HUES6 (cell line): ENCODE data around the gene TMEM178A.

Experiments used
- H3K27ac ChIP-seq: 2 replicates; pipeline ENCODE4 v1.7.0; 2013; ENCODE audit warnings: low read depth, mild to moderate bottlenecking, low read length, inconsistent platforms
- H3K27me3 ChIP-seq: 2 replicates; pipeline ENCODE4 v1.6.1; 2013; ENCODE audit warnings: low read length; ENCODE audit not compliant: control insufficient read depth, insufficient read depth
- H3K36me3 ChIP-seq: 2 replicates; pipeline ENCODE4 v1.6.1; 2013; ENCODE audit warnings: low read length; ENCODE audit not compliant: control insufficient read depth, insufficient read depth
- H3K4me1 ChIP-seq: 2 replicates; pipeline ENCODE4 v1.6.1; 2013; ENCODE audit warnings: low read length; ENCODE audit not compliant: control insufficient read depth, insufficient read depth
- H3K4me3 ChIP-seq: 2 replicates; pipeline ENCODE4 v1.5.1; 2013; ENCODE audit warnings: low read depth, low read length
- H3K9ac ChIP-seq: one replicate; pipeline ENCODE4 v1.6.1; 2013; ENCODE audit warnings: mild to moderate bottlenecking, low read length
- H3K9me3 ChIP-seq: 2 replicates; pipeline ENCODE4 v1.6.1; 2013; ENCODE audit warnings: low read depth, low read length; ENCODE audit not compliant: control insufficient read depth, insufficient read depth

TMEM178A gene

GRCh38 chr2:39631256-39631655 lies 34.5 kb upstream of the TMEM178A start:
- H3K27ac ChIP-seq, result no peak overlapping the region

DNA sequence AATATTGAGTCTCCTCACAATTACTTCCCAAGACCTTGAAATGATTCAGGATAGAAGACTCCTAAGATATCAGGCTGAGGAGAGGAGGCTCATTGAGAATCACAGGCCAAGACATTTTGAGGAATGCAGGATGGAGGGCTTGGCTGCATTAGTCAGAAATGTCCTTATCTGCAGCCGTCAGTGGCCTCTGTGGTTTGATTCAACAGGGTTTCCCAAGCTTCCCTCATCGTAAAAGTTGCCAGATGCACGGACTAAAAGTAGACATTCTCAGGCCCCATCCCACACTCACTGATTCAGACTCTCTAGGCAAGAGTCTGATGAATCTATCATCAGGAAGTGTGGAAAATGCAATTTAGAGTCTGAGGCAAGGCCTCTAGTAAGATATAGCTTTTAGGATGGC lies 34.0 kb upstream of the TMEM178A start:
- Histone ChIP-seq H3K4me3 (no peak overlapping the region), H3K36me3 (no peaks in the 10 kb centered on the region), H3K9me3 (peaks cover 16% of the 10 kb centered on the region), H3K9ac (no peak overlapping the region), H3K27me3 (no peaks in the 10 kb centered on the region), H3K4me1 (no peaks in the 10 kb centered on the region), H3K27ac (no peak overlapping the region)

More at GRCh38 chr2:39631256-39631655, 34.5 kb upstream of the TMEM178A start:
- H3K4me3 ChIP-seq, result no peak overlapping the region
- no peaks in the 10 kb centered on the region for H3K36me3 ChIP-seq
- no peak overlapping the region for H3K9ac ChIP-seq
- H3K27me3 ChIP-seq, result no peaks in the 10 kb centered on the region
- no peaks in the 10 kb centered on the region for H3K4me1 ChIP-seq
- H3K9me3 ChIP-seq, result peaks cover 16% of the 10 kb centered on the region

GRCh38 chr2:39632876-39633275 lies 32.8 kb upstream of the TMEM178A start:
- H3K4me3 ChIP-seq, result no peak overlapping the region
- no peaks in the 10 kb centered on the region for H3K36me3 ChIP-seq
- no peaks in the 10 kb centered on the region for H3K4me1 ChIP-seq
- H3K27ac ChIP-seq, result no peak overlapping the region
- peaks cover 10% of the 10 kb centered on the region for H3K9me3 ChIP-seq
- no peaks in the 10 kb centered on the region for H3K27me3 ChIP-seq
- H3K9ac ChIP-seq, result no peak overlapping the region

DNA sequence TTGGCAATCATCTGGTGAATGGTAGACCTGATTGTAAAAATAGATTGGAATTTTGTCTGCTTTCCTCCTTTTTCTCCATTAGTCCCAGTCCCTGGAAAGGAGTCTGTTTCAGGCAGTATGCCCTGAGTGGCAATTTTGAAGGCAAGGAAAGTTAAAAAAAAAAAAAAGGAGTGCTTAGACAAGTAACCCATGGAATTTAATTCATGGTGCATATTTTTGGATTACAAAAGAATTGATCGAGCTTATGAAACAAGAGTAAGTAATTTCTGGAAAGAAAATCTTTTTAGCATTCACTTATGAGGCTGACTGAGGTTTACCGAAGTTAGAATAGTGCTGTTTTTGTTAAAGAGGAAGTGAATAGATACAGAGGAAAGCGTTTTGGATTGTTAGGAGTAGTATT lies 29.4 kb upstream of the TMEM178A start:
- Histone ChIP-seq H3K27ac (no peak overlapping the region), H3K36me3 (no peaks in the 10 kb centered on the region), H3K4me3 (no peak overlapping the region), H3K9me3 (no peaks in the 10 kb centered on the region), H3K27me3 (no peaks in the 10 kb centered on the region), H3K4me1 (no peaks in the 10 kb centered on the region), H3K9ac (no peak overlapping the region)

DNA sequence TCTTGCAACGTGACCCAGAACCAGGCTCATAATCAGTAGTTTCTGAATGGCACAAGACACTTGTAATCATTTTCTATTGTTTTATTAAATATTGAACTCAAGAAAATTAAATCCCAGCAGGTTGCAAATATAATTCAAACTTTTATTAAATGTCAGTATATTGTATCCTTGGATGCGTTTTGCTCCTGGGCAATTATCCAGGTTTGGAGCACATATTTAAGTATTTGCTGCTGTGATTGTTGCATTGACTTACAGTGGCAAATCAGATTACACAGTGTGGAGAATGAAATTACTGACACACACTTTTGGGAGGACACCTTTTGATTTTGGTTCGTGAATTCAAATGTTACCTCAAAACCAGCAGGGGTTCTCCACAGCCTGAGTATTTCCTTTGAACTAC lies 27.1 kb upstream of the TMEM178A start:
- Histone ChIP-seq H3K27ac (no peak overlapping the region), H3K9me3 (no peaks in the 10 kb centered on the region)

DNA sequence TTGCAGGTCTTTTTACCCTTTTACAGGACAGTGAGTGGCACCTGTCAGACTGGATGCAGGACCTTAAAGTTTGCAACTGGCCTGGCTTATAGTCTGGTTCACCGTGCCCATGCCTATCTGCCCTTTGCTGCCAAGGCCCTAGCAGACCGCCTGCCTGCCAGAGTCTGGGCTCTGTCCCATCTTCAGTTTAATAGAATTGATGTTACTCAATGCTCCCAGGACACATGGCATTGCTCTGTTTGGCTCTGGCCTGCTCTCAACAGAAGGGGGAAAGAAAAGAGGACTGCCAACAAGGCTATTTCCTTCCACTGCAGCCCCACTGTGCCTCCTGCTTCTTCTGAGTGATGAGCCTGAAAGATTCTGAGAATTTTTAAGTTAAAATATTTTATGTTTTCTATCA lies 25.6 kb upstream of the TMEM178A start:
- Histone ChIP-seq H3K36me3 (no peaks in the 10 kb centered on the region), H3K9me3 (no peaks in the 10 kb centered on the region), H3K27ac (no peak overlapping the region)

More for the DNA sequence above, 27.1 kb upstream of the TMEM178A start:
- H3K4me3 ChIP-seq, result no peak overlapping the region
- no peaks in the 10 kb centered on the region for H3K36me3 ChIP-seq
- H3K9ac ChIP-seq, result no peak overlapping the region
- H3K4me1 ChIP-seq, result no peaks in the 10 kb centered on the region
- no peaks in the 10 kb centered on the region for H3K27me3 ChIP-seq

GRCh38 chr2:39640681-39641080 lies 25.0 kb upstream of the TMEM178A start:
- Histone ChIP-seq H3K27me3 (no peaks in the 10 kb centered on the region), H3K36me3 (no peaks in the 10 kb centered on the region), H3K9me3 (no peaks in the 10 kb centered on the region), H3K27ac (no peak overlapping the region), H3K4me3 (no peak overlapping the region), H3K9ac (no peak overlapping the region), H3K4me1 (no peaks in the 10 kb centered on the region)

More for the DNA sequence above, 25.6 kb upstream of the TMEM178A start:
- Histone ChIP-seq H3K9ac (no peak overlapping the region), H3K4me1 (no peaks in the 10 kb centered on the region), H3K4me3 (no peak overlapping the region), H3K27me3 (no peaks in the 10 kb centered on the region)

GRCh38 chr2:39641635-39642034 lies 24.1 kb upstream of the TMEM178A start:
- Histone ChIP-seq H3K9ac (no peak overlapping the region), H3K36me3 (no peaks in the 10 kb centered on the region), H3K4me1 (no peaks in the 10 kb centered on the region)

GRCh38 chr2:39642051-39642718 lies 23.5 kb upstream of the TMEM178A start:
- no peaks in the 10 kb centered on the region for H3K9me3 ChIP-seq
- H3K27me3 ChIP-seq, result no peaks in the 10 kb centered on the region
- no peaks in the 10 kb centered on the region for H3K36me3 ChIP-seq
- H3K27ac ChIP-seq, result no peak overlapping the region
- H3K9ac ChIP-seq, result no peak overlapping the region
- no peak overlapping the region for H3K4me3 ChIP-seq
- peaks cover 4% of the 10 kb centered on the region for H3K4me1 ChIP-seq

More at GRCh38 chr2:39641635-39642034, 24.1 kb upstream of the TMEM178A start:
- no peak overlapping the region for H3K4me3 ChIP-seq
- no peak overlapping the region for H3K27ac ChIP-seq
- no peaks in the 10 kb centered on the region for H3K27me3 ChIP-seq
- H3K9me3 ChIP-seq, result no peaks in the 10 kb centered on the region

GRCh38 chr2:39645826-39646225 lies 19.9 kb upstream of the TMEM178A start:
- Histone ChIP-seq H3K27me3 (no peaks in the 10 kb centered on the region), H3K9ac (no peak overlapping the region), H3K36me3 (no peaks in the 10 kb centered on the region), H3K9me3 (no peaks in the 10 kb centered on the region), H3K27ac (no peak overlapping the region), H3K4me1 (peaks cover 26% of the 10 kb centered on the region), H3K4me3 (no peak overlapping the region)

DNA sequence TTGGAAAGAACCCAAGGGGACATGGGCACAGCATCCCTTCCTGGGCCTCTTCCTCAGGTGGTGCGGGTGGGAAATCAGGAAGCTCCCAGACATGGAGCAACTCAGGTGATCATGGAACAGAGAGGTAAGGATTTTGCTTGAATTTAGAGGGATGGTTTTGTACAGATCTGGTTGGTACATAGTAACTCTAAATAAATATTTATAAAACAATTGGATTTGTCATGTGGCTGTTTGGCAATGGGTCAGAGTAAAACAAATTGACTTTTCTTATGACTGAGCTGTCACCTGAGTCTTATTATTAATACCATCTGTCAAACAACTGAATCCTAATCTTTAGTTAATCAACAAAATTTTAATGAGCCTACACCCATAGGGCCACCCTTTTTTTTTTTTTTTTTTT lies 19.4 kb upstream of the TMEM178A start:
- Histone ChIP-seq H3K27ac (no peak overlapping the region), H3K4me1 (peaks cover 26% of the 10 kb centered on the region), H3K9me3 (no peaks in the 10 kb centered on the region), H3K9ac (no peak overlapping the region), H3K27me3 (no peaks in the 10 kb centered on the region), H3K36me3 (no peaks in the 10 kb centered on the region), H3K4me3 (no peak overlapping the region)
